Measurements from ENCODE around the gene VPS8. TPM values are rescaled to one million over a fixed set of nuclear protein-coding genes. Genes with fewer than 3 reads are reported as not detected.

VPS8 gene
- total and polyA plus RNA-seq, 7 donors = 11.4 to 52.6 (median 30.8) TPM

DNA sequence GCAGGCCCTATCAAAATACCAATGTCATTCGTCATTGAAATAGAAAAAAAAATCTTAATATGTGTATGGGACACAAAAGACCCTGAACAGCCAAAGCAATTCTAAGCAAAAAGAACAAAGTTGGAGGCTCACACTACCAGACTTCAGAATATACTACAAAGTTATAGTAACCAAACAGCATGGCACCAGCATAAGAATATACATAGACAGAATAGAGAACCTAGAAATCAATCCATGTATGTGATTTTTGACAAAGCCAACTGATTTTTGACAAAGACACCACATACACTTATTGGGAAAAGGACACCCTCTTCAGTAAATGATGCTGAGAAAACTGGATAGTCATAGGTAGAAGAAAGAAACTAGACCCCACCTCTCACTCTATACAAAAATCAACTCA lies 245.9 kb downstream of the VPS8 start:
- WGBS, 3 donors = 95 to 100% (median 97%) methylated on average over 1 of the region's 1 CpG

DNA sequence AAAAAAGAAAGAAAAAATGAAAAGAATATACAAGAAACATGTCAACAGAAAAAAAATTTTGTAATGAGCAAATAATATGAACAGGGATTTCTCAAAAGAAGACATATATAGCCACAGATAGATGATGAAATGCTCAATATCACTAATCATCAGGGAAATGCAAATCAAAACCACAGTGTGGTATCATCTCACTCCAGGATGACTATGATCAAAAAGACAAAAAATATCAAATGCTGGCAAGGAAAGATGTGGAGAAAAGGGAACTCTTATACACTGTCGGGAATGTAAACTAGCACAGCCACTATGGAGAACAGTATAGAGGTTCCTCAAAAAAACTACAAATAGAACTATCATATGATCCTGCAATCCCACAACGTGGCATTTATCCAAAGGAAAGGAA lies 246.8 kb downstream of the VPS8 start:
- Histone ChIP-seq H3K27me3 (ENCODE audit: insufficient read depth in 3 of 3, low read length in 2 of 3) (no peaks in the 10 kb centered on the region), H3K4me3 (no peak overlapping the region), H3K9me3 (peaks cover 16% of the 10 kb centered on the region), H3K4me1 (no peaks in the 10 kb centered on the region), H3K27ac (no peak overlapping the region), H3K36me3 (ENCODE audit: insufficient read depth in 1 of 2, low read depth in 1 of 2) (peaks cover 0 to 22% of the 10 kb centered on the region in 2 donors)
- 37 to 45% (median 37%) methylated on average over 2 of the region's 2 CpGs for WGBS, 3 donors
- TF ChIP-seq, protein P1, sequence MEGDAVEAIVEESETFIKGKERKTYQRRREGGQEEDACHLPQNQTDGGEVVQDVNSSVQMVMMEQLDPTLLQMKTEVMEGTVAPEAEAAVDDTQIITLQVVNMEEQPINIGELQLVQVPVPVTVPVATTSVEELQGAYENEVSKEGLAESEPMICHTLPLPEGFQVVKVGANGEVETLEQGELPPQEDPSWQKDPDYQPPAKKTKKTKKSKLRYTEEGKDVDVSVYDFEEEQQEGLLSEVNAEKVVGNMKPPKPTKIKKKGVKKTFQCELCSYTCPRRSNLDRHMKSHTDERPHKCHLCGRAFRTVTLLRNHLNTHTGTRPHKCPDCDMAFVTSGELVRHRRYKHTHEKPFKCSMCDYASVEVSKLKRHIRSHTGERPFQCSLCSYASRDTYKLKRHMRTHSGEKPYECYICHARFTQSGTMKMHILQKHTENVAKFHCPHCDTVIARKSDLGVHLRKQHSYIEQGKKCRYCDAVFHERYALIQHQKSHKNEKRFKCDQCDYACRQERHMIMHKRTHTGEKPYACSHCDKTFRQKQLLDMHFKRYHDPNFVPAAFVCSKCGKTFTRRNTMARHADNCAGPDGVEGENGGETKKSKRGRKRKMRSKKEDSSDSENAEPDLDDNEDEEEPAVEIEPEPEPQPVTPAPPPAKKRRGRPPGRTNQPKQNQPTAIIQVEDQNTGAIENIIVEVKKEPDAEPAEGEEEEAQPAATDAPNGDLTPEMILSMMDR (IDR thresholded peaks at IDR 0.05) = no peak
- no peak for DNase-seq
- ATAC-seq = no peak
- intact Hi-C loops (cut with DNase I) = no loop called here

More for the DNA sequence above, 245.9 kb downstream of the VPS8 start:
- H3K27me3 ChIP-seq (ENCODE audit: insufficient read depth in 3 of 3, low read length in 2 of 3) = no peaks in the 10 kb centered on the region
- TF ChIP-seq, protein P1 (IDR thresholded peaks at IDR 0.05) = no peak
- H3K4me3 ChIP-seq = no peak overlapping the region
- H3K36me3 ChIP-seq (ENCODE audit: insufficient read depth in 1 of 2, low read depth in 1 of 2) = peaks cover 0 to 31% of the 10 kb centered on the region in 2 donors
- no peaks in the 10 kb centered on the region for H3K4me1 ChIP-seq
- ATAC-seq (no peak), DNase-seq (no peak)
- H3K9me3 ChIP-seq = peaks cover 16% of the 10 kb centered on the region
- intact Hi-C loops (cut with DNase I) = no loop called here
- no peak overlapping the region for H3K27ac ChIP-seq

DNA sequence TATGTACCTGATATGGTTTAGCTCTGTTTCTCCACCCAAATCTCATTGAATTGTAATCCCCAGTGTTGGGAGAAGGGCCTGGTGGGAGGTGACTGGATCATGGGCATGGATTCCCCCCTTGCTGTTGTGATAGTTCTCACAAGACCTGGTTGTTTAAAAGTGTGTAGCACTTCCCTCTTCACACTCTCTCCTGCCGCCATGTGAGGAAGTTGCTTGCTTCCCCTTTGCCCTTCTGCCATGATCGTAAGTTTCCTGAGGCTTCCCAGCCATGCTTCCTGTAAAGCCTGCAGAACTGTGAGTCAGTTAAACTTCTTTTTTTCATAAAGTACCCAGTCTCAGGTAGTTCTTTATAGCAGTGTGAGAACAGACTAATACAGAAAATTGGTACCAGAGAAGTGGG lies 247.8 kb downstream of the VPS8 start:
- DNase-seq (no peak), ATAC-seq (no peak)
- Histone ChIP-seq H3K36me3 (ENCODE audit: insufficient read depth in 1 of 2, low read depth in 1 of 2) (peaks cover 0 to 12% of the 10 kb centered on the region in 2 donors), H3K27ac (no peak overlapping the region), H3K4me3 (no peak overlapping the region), H3K4me1 (no peaks in the 10 kb centered on the region), H3K9me3 (peaks cover 16% of the 10 kb centered on the region), H3K27me3 (ENCODE audit: insufficient read depth in 3 of 3, low read length in 2 of 3) (no peaks in the 10 kb centered on the region)
- TF ChIP-seq, protein P1 (IDR thresholded peaks at IDR 0.05) = no peak
- WGBS, 3 donors = 74 to 84% (median 81%) methylated on average over 2 of the region's 2 CpGs
- intact Hi-C loops (cut with DNase I) = no loop called here

DNA sequence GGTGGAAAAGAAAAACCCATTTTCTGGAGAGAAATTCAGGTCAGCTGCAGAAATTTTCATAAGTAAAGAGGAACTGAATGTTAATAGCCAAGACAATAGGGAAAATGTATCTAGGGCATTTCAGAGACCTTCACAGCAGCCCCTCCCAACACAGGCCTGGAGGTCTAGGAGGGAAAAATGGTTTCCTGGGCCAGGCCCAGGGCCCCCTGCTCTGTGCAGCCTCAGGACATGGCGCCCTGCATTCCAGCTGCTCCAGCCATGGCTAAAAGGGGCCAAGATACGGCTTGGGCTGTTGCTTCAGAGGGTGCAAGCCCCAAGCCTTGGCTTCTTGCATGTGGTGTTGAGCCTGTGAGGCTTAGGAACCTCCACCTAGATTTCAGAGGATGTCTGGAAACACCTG lies 248.7 kb downstream of the VPS8 start:
- Histone ChIP-seq H3K27me3 (ENCODE audit: insufficient read depth in 3 of 3, low read length in 2 of 3) (no peaks in the 10 kb centered on the region), H3K36me3 (ENCODE audit: insufficient read depth in 1 of 2, low read depth in 1 of 2) (peaks cover 0 to 3% of the 10 kb centered on the region in 2 donors), H3K4me3 (no peak overlapping the region), H3K27ac (no peak overlapping the region), H3K9me3 (peaks cover 16% of the 10 kb centered on the region), H3K4me1 (no peaks in the 10 kb centered on the region)
- ATAC-seq (no peak), DNase-seq (no peak)
- WGBS, 3 donors = 92 to 100% (median 97%) methylated on average over 2 of the region's 2 CpGs
- TF ChIP-seq, protein P1 (IDR thresholded peaks at IDR 0.05) = no peak
- intact Hi-C loops (cut with DNase I) = no loop called here

DNA sequence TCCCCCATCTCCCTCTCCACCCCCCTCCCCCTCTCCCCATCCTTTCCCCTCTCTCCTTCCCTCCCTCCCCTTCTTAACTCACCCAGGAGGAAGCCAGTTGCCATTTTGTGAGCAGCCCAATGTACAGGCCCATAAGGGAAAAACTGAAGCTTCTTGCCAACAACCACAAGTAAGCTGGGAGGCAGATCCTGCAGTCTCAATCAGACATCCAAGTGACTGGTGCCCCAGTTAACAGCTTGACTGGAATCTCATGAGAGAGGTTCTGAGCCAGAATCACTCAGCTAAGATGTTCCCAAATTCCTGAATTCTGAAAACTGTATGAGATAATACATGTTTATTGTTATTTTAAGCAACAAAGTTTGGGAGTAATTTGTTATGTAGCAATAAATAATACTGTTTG lies 250.2 kb downstream of the VPS8 start:
- peak in 1 of 4 donors; percentile 19 for ATAC-seq

More for the DNA sequence above, 250.2 kb downstream of the VPS8 start:
- H3K27ac ChIP-seq = no peak overlapping the region
- no peak for DNase-seq
- H3K4me3 ChIP-seq = no peak overlapping the region
- no peaks in the 10 kb centered on the region for H3K4me1 ChIP-seq
- H3K9me3 ChIP-seq = peaks cover 8% of the 10 kb centered on the region
- TF ChIP-seq, protein P1 (IDR thresholded peaks at IDR 0.05) = no peak
- H3K36me3 ChIP-seq (ENCODE audit: insufficient read depth in 1 of 2, low read depth in 1 of 2) = no peaks in the 10 kb centered on the region
- intact Hi-C loops (cut with DNase I) = no loop called here
- no peaks in the 10 kb centered on the region for H3K27me3 ChIP-seq (ENCODE audit: insufficient read depth in 3 of 3, low read length in 2 of 3)
